ENCODE results near the gene COX8A. TPM values are rescaled to one million over a fixed set of nuclear protein-coding genes. Genes with fewer than 3 reads are reported as not detected.

The COX8A gene
- polyA plus RNA-seq, 1 experiment: 200 TPM

DNA sequence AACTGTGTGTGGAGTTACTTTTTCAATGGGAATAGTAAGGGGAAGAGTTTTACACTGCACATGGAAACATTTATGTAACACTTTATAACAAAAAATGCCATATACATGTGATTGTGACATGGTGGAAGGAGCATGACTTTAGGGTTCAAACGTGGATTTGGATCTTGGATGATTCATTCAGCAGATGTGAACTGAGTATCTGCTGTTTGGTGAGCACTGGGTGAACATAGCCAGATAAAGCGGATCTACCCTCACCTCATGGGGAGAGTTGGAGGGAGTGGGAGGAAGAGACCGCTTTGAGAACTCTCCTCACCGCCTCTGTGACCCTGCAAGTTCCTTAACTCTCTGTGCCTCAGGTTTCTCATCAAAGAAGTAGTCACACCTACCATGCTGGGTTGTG is 32.5 kb upstream of the COX8A start:
- Histone ChIP-seq H3K27me3 (ENCODE audit: control insufficient read depth, insufficient read depth, low read length) (no peaks in the 10 kb centered on the region), H3K27ac (ENCODE audit: low read depth, low read length) (no peak overlapping the region), H3K9me3 (ENCODE audit: control insufficient read depth, insufficient read depth, low read length) (no peaks in the 10 kb centered on the region; the same call in 1 of the 2 replicates), H3K4me3 (ENCODE audit: low read depth, low read length) (no peak overlapping the region)
- CTCF ChIA-PET: interaction anchor here (8.2 kb wide), 1 partner anchor 106 kb away, joined by 256 read pairs; the partner anchor contains the start of gene MARK2
- POLR2A ChIA-PET: no interaction called here
- DNase-seq (ENCODE audit: low read depth, low spot score): no peak
- TF ChIP-seq, protein P1, sequence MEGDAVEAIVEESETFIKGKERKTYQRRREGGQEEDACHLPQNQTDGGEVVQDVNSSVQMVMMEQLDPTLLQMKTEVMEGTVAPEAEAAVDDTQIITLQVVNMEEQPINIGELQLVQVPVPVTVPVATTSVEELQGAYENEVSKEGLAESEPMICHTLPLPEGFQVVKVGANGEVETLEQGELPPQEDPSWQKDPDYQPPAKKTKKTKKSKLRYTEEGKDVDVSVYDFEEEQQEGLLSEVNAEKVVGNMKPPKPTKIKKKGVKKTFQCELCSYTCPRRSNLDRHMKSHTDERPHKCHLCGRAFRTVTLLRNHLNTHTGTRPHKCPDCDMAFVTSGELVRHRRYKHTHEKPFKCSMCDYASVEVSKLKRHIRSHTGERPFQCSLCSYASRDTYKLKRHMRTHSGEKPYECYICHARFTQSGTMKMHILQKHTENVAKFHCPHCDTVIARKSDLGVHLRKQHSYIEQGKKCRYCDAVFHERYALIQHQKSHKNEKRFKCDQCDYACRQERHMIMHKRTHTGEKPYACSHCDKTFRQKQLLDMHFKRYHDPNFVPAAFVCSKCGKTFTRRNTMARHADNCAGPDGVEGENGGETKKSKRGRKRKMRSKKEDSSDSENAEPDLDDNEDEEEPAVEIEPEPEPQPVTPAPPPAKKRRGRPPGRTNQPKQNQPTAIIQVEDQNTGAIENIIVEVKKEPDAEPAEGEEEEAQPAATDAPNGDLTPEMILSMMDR (IDR thresholded peaks at IDR 0.05; ENCODE audit: low read depth, low read length): no peak

DNA sequence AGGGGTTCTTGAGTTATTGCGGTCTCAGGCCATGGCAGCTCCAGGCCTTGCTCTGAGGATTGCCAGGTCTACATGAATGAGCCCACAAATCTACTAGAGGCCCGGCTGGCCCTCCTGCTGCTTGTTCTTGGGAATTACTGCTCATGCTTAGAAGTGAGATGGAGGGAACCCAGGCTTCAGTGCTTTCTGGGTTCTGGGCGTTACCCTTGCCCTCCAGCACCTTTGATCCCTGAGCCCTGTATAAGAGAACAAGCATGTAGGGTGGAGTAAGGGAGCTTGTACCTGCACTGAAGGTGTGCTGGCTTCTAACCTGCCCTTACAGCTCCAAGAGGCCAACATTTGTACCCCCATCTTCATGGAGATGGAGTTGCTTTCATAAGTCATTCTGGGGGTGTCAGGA is 31.6 kb upstream of the COX8A start:
- no peaks in the 10 kb centered on the region; the same call in 1 of the 2 replicates for H3K9me3 ChIP-seq (ENCODE audit: control insufficient read depth, insufficient read depth, low read length)
- POLR2A ChIA-PET: no interaction called here
- CTCF ChIA-PET: interaction anchor here (8.2 kb wide), 1 partner anchor 107 kb away, joined by 256 read pairs; the partner anchor contains the start of gene MARK2
- no peak overlapping the region for H3K27ac ChIP-seq (ENCODE audit: low read depth, low read length)
- TF ChIP-seq, protein P1 (IDR thresholded peaks at IDR 0.05; ENCODE audit: low read depth, low read length): no peak
- H3K27me3 ChIP-seq (ENCODE audit: control insufficient read depth, insufficient read depth, low read length): no peaks in the 10 kb centered on the region
- no peak for DNase-seq (ENCODE audit: low read depth, low spot score)
- H3K4me3 ChIP-seq (ENCODE audit: low read depth, low read length): no peak overlapping the region

DNA sequence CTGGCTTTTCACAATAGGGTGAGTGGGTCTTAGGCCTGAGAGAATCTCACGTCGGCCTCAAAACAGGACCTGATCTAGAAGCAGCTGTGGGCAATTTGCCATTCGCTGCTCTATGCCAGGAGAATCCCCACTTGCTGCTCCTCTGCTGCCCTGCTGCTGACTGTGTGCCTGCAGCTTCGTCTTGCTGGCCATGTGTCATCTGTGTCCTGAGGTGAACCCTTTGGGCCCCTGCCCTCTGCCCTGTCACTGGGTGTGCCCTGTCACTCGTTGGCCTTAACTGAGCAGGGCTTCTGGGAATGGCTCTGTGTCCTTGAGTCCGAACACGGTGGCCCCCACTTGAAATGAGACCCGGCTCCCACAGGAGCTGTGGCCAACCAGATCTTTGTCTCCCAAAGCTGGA is 29.4 kb upstream of the COX8A start:
- Histone ChIP-seq H3K27me3 (ENCODE audit: control insufficient read depth, insufficient read depth, low read length) (no peaks in the 10 kb centered on the region), H3K9me3 (ENCODE audit: control insufficient read depth, insufficient read depth, low read length) (no peaks in the 10 kb centered on the region), H3K4me3 (ENCODE audit: low read depth, low read length) (no peak overlapping the region), H3K27ac (ENCODE audit: low read depth, low read length) (no peak overlapping the region)
- CTCF ChIA-PET: interaction anchor here (0.6 to 8.2 kb wide), 21 partner anchors 10 to 466 kb away, joined by 3 to 256 read pairs (median 5); partner anchors contain the start of genes MARK2 and RCOR2
- DNase-seq (ENCODE audit: low read depth, low spot score): no peak
- TF ChIP-seq, protein P1 (IDR thresholded peaks at IDR 0.05; ENCODE audit: low read depth, low read length): no peak
- POLR2A ChIA-PET: interaction anchor here (0.5 kb wide), 1 partner anchor 107 kb away, joined by 6 read pairs; no protein-coding TSS in a partner anchor

DNA sequence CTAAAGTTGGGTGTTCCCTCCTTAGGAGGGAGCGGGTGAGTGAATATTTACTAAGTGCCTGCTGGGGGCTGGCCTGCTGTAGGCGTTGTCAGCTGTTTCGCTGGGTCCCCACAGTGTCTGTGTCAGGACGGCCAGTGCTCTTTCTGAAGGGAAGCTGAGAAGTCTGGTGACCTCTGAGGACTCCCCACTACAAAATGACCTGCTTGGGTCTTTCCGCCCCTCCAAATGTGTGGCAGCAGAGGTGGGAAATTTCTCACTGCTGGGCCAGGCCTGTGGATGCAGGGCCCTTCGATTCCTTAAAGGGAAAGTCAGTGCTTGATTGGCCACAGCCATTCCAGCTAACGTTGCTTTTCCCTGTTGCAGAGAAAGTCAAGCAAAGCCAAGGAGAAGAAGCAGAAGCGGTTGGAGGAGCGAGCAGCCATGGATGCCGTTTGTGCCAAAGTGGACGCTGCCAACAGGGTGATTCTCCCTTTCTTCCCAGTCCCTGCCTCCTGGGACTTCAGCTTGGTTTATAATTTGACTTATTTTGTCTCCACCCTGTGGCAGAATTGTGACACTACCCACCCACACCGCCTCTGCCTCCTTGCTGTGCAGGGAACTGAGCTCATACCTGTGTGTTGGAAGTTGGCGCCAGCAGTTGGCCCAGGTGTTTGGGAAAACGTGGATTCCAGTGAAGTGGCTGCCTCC is 28.8 kb upstream of the COX8A start:
- CTCF ChIA-PET: interaction anchor here (0.5 to 8.2 kb wide), 36 partner anchors 10 to 467 kb away, joined by 3 to 256 read pairs (median 5); partner anchors contain the start of genes MARK2, RCOR2 and ZFTA
- Histone ChIP-seq H3K27ac (ENCODE audit: low read depth, low read length) (peak overlapping the region; percentile 21), H3K4me3 (ENCODE audit: low read depth, low read length) (no peak overlapping the region), H3K27me3 (ENCODE audit: control insufficient read depth, insufficient read depth, low read length) (no peaks in the 10 kb centered on the region), H3K9me3 (ENCODE audit: control insufficient read depth, insufficient read depth, low read length) (no peaks in the 10 kb centered on the region)
- TF ChIP-seq, protein P1 (IDR thresholded peaks at IDR 0.05; ENCODE audit: low read depth, low read length): peak; percentile 69
- POLR2A ChIA-PET: interaction anchor here (0.5 to 1.0 kb wide), 5 partner anchors 28 to 175 kb away, joined by 3 to 6 read pairs (median 4); partner anchors contain the start of gene RCOR2
- peak; percentile 27 for DNase-seq (ENCODE audit: low read depth, low spot score)

All from AG04450 (cell line).